H1 (cell line): ENCODE results near the gene EPHB1. TPM values are rescaled to one million over a fixed set of nuclear protein-coding genes. Genes with fewer than 3 reads are reported as not detected.

Source experiments
- CTCF ChIA-PET: fragments of 300-600 bp; sonication (Branson Sonifier 250); formaldehyde crosslinking; loops from one replicate; lab custom pipeline; 2021; ENCODE audit not compliant: partially characterized antibody; lab: Charles Lee
- POLR2A ChIA-PET: fragments of 300-600 bp; sonication (Branson Sonifier 250); formaldehyde crosslinking; loops from one replicate; lab custom pipeline; 2021; ENCODE audit warnings: inconsistent platforms; ENCODE audit not compliant: partially characterized antibody; lab: Charles Lee
- DNase-seq, 2 experiments: peaks; one replicate each; pipeline versions ENCODE4 v3.0.0 to v3.0.0-alpha.2; 2010 to 2022; ENCODE audit warnings: low spot score in 2 of 2, low read depth in 1 of 2, mixed read lengths in 1 of 2
- FAIRE-seq: peaks from 2 replicates; lab custom pipeline; 2011; peaks lifted over from hg19 to GRCh38; lab: Jason Lieb, UNC
- H2AFZ ChIP-seq: 2 replicates; pipeline ENCODE4 v1.8.1; 2012; ENCODE audit warnings: low read length, inconsistent platforms
- H2AK5ac ChIP-seq: 2 replicates; pipeline ENCODE4 v1.6.1; 2013; ENCODE audit warnings: low read depth, low read length
- H2BK120ac ChIP-seq: replicated peaks from 2 replicates; pipeline ENCODE3; 2013; ENCODE audit warnings: low read depth, low read length, inconsistent platforms
- H2BK12ac ChIP-seq: 2 replicates; pipeline ENCODE4 v1.6.1; 2013; ENCODE audit warnings: low read depth, low read length
- H2BK15ac ChIP-seq: 2 replicates; pipeline ENCODE4 v1.6.1; 2013; ENCODE audit warnings: low read length
- H2BK20ac ChIP-seq: 2 replicates; pipeline ENCODE4 v1.6.1; 2013; ENCODE audit warnings: low read length
- H2BK5ac ChIP-seq: 2 replicates; pipeline ENCODE4 v1.6.1; 2013; ENCODE audit warnings: low read depth, low read length
- H3K14ac ChIP-seq: 2 replicates; pipeline ENCODE4 v1.6.1; 2013; ENCODE audit warnings: inconsistent platforms; ENCODE audit not compliant: insufficient read length
- H3K18ac ChIP-seq: 2 replicates; pipeline ENCODE4 v1.6.1; 2013; ENCODE audit warnings: low read length; ENCODE audit errors: extremely low read depth
- H3K23ac ChIP-seq: 2 replicates; pipeline ENCODE4 v1.6.1; 2013; ENCODE audit warnings: inconsistent platforms; ENCODE audit not compliant: insufficient read length
- H3K23me2 ChIP-seq: 2 replicates; pipeline ENCODE4 v1.6.1; 2013; ENCODE audit warnings: low read depth, low read length
- H3K27ac ChIP-seq: 2 replicates; pipeline ENCODE4 v1.6.1; 2011; ENCODE audit warnings: low read depth, low read length, inconsistent platforms
- H3K27me3 ChIP-seq, 4 experiments: replicated peaks in 1 of 4; 1 replicate in 1 of 4; 2 replicates in 3 of 4; pipeline versions ENCODE4 v1.6.1 to v1.8.1; 2011 to 2013; ENCODE audit warnings: low read length in 3 of 4, mild to moderate bottlenecking in 3 of 4, inconsistent platforms in 2 of 4, mixed read lengths in 2 of 4, moderate library complexity in 1 of 4; ENCODE audit not compliant: control insufficient read depth in 3 of 4, insufficient read depth in 3 of 4; ENCODE audit errors: extremely low read depth in 1 of 4
- H3K36me3 ChIP-seq, 4 experiments: 2 replicates each; pipeline versions ENCODE4 v1.6.1 to v1.8.1; 2011 to 2013; ENCODE audit warnings: mild to moderate bottlenecking in 4 of 4, low read length in 3 of 4, moderate library complexity in 2 of 4, control low read depth in 1 of 4, inconsistent platforms in 1 of 4; ENCODE audit not compliant: insufficient read depth in 4 of 4, control insufficient read depth in 2 of 4
- H3K4ac ChIP-seq: replicated peaks from 2 replicates; pipeline ENCODE3; 2013; ENCODE audit warnings: low read length, low read depth, mixed read lengths, inconsistent platforms; ENCODE audit not compliant: insufficient read length
- H3K4me1 ChIP-seq, 4 experiments: replicated peaks in 1 of 4; 1 replicate in 1 of 4; 2 replicates in 3 of 4; pipeline versions ENCODE4 v1.6.1 to v1.8.1; 2011 to 2013; ENCODE audit warnings: low read length in 3 of 4, inconsistent platforms in 2 of 4, mixed read lengths in 1 of 4; ENCODE audit not compliant: insufficient read depth in 4 of 4, control insufficient read depth in 3 of 4
- H3K4me2 ChIP-seq, 2 experiments: 2 replicates each; pipeline versions ENCODE4 v1.6.1 to v1.8.1; 2011 to 2013; ENCODE audit warnings: low read depth in 2 of 2, low read length in 2 of 2, control low read depth in 1 of 2, inconsistent platforms in 1 of 2, mild to moderate bottlenecking in 1 of 2; ENCODE audit not compliant: insufficient read depth in 1 of 2
- H3K4me3 ChIP-seq, 4 experiments: fragments of 200-600, 300-600 bp in 1 of 4; sonication (generic), shearing (Covaris generic), sonication (Bioruptor Twin) in 1 of 4; 2 replicates each; pipeline versions ENCODE4 v1.5.1 to v1.8.1; 2011 to 2016; ENCODE audit warnings: low read length in 4 of 4, low read depth in 3 of 4, control low read depth in 2 of 4, inconsistent platforms in 2 of 4, mild to moderate bottlenecking in 2 of 4, mixed read lengths in 1 of 4, moderate library complexity in 1 of 4; ENCODE audit not compliant: insufficient read depth in 2 of 4; ENCODE audit errors: extremely low read depth in 1 of 4
- H3K56ac ChIP-seq: replicated peaks from 2 replicates; pipeline ENCODE3; 2013; ENCODE audit warnings: low read depth, mild to moderate bottlenecking, mixed read lengths, low read length, inconsistent platforms; ENCODE audit not compliant: insufficient read length
- H3K79me1 ChIP-seq: 2 replicates; pipeline ENCODE4 v1.6.1; 2013; ENCODE audit warnings: low read depth, low read length, control low read depth
- H3K79me2 ChIP-seq, 2 experiments: 2 replicates each; pipeline versions ENCODE4 v1.6.1 to v1.8.1; 2012 to 2013; ENCODE audit warnings: low read length in 2 of 2, mild to moderate bottlenecking in 2 of 2, inconsistent platforms in 1 of 2; ENCODE audit not compliant: insufficient read depth in 2 of 2, control insufficient read depth in 1 of 2
- H3K9ac ChIP-seq, 4 experiments: replicated peaks in 1 of 4; 1 replicate in 1 of 4; 2 replicates in 3 of 4; pipeline versions ENCODE4 v1.6.1 to v1.8.1; 2011 to 2013; ENCODE audit warnings: low read depth in 3 of 4, low read length in 3 of 4, control low read depth in 2 of 4, mild to moderate bottlenecking in 2 of 4, moderate library complexity in 2 of 4, inconsistent platforms in 1 of 4; ENCODE audit errors: extremely low read depth in 1 of 4
- H3K9me3 ChIP-seq, 2 experiments: 2 replicates each; pipeline versions ENCODE4 v1.6.1 to v1.8.1; 2012 to 2013; ENCODE audit warnings: mild to moderate bottlenecking in 2 of 2, moderate library complexity in 2 of 2, control low read depth in 1 of 2, inconsistent platforms in 1 of 2, low read depth in 1 of 2, low read length in 1 of 2, mixed read lengths in 1 of 2; ENCODE audit not compliant: insufficient read depth in 2 of 2
- H4K20me1 ChIP-seq, 2 experiments: replicated peaks in 1 of 2; 2 replicates each; pipeline versions ENCODE3 to v1.8.1; 2011 to 2013; ENCODE audit warnings: inconsistent platforms in 2 of 2, low read length in 2 of 2, mild to moderate bottlenecking in 1 of 2; ENCODE audit not compliant: insufficient read depth in 2 of 2, control insufficient read depth in 1 of 2
- H4K5ac ChIP-seq: 2 replicates; pipeline ENCODE4 v1.6.1; 2013; ENCODE audit warnings: low read length, low read depth, mixed read lengths, inconsistent platforms; ENCODE audit not compliant: insufficient read length
- H4K8ac ChIP-seq: 2 replicates; pipeline ENCODE4 v1.8.0; 2013; ENCODE audit warnings: mild to moderate bottlenecking, moderate library complexity, low read length, inconsistent platforms; ENCODE audit not compliant: insufficient read depth; ENCODE audit errors: extremely low read depth
- H4K91ac ChIP-seq: replicated peaks from 2 replicates; pipeline ENCODE3; 2013; ENCODE audit warnings: low read length, mixed read lengths, inconsistent platforms; ENCODE audit not compliant: insufficient read length
- ASH2L ChIP-seq: fragments of 200-600, 300-600 bp; sonication (generic); IDR thresholded peaks from one replicate; pipeline ENCODE4 v1.7.1; 2017; ENCODE audit warnings: low read length
- ATF3 ChIP-seq: IDR thresholded peaks from 2 replicates; pipeline ENCODE4 v1.6.1; 2011; ENCODE audit warnings: low read depth, mild to moderate bottlenecking, low read length; ENCODE audit not compliant: insufficient read depth
- BACH1 ChIP-seq: IDR thresholded peaks from 2 replicates; pipeline ENCODE4 v1.6.1; 2012; ENCODE audit warnings: low read length, improper control_type of control experiment
- CHD2 ChIP-seq: IDR thresholded peaks from 2 replicates; pipeline ENCODE4 v1.6.1; 2012; ENCODE audit warnings: low read length, improper control_type of control experiment
- EGR1 ChIP-seq: IDR thresholded peaks from 2 replicates; pipeline ENCODE4 v1.6.1; 2011; ENCODE audit warnings: low read depth, low read length, borderline replicate concordance
- EP300 ChIP-seq, 2 experiments: IDR thresholded peaks; 1 replicate in 1 of 2; 2 replicates in 1 of 2; pipeline ENCODE4 v1.6.1; 2011 to 2012; ENCODE audit warnings: low read depth in 2 of 2, low read length in 2 of 2, mild to moderate bottlenecking in 2 of 2, borderline replicate concordance in 1 of 2, inconsistent platforms in 1 of 2, moderate library complexity in 1 of 2
- EZH2 ChIP-seq: fragments of 200-600 bp; sonication (generic); IDR thresholded peaks from 2 replicates; pipeline ENCODE4 v1.7.1; 2012; ENCODE audit warnings: low read depth, mild to moderate bottlenecking, moderate library complexity, low read length, inconsistent platforms; ENCODE audit not compliant: severe bottlenecking
- KDM1A ChIP-seq: fragments of 200-600, 300-600 bp; sonication (generic); IDR thresholded peaks from 2 replicates; pipeline ENCODE4 v1.7.1; 2016; ENCODE audit warnings: mild to moderate bottlenecking, low read length, borderline replicate concordance
- KDM4A ChIP-seq: IDR thresholded peaks from one replicate; pipeline ENCODE4 v1.7.1; 2012; ENCODE audit warnings: low read depth, mild to moderate bottlenecking, moderate library complexity, low read length, inconsistent platforms; ENCODE audit not compliant: severe bottlenecking
- MAX ChIP-seq: IDR thresholded peaks from 2 replicates; pipeline ENCODE4 v1.6.1; 2012; ENCODE audit warnings: inconsistent platforms
- POLR2A ChIP-seq, 2 experiments: IDR thresholded peaks; 1 replicate in 1 of 2; 2 replicates in 1 of 2; pipeline ENCODE4 v1.6.1; 2011; ENCODE audit warnings: low read depth in 2 of 2, low read length in 2 of 2, mild to moderate bottlenecking in 2 of 2; ENCODE audit errors: control extremely low read depth in 1 of 2
- POU5F1 ChIP-seq: IDR thresholded peaks from 2 replicates; pipeline ENCODE4 v1.6.1; 2011; ENCODE audit warnings: low read depth, mild to moderate bottlenecking, low read length, moderate library complexity
- RBBP5 ChIP-seq: IDR thresholded peaks from 2 replicates; pipeline ENCODE4 v1.7.1; 2012; ENCODE audit warnings: low read depth, mild to moderate bottlenecking, inconsistent platforms, low read length, moderate library complexity, borderline replicate concordance
- SP1 ChIP-seq: IDR thresholded peaks from 2 replicates; pipeline ENCODE4 v1.6.1; 2011; ENCODE audit warnings: low read depth, low read length
- SP2 ChIP-seq: IDR thresholded peaks from 2 replicates; pipeline ENCODE4 v1.6.1; 2012; ENCODE audit warnings: mild to moderate bottlenecking, low read length, inconsistent platforms
- YY1 ChIP-seq: IDR thresholded peaks from 2 replicates; pipeline ENCODE4 v1.6.1; 2011; ENCODE audit warnings: low read depth, mild to moderate bottlenecking, low read length
- WGBS, 2 experiments: shearing (Covaris generic) in 1 of 2; methylation state at CpG; one replicate each; pipeline versions ENCODE4 v1.1.6 to v1.1.7; 2013 to 2015; ENCODE audit warnings: low lambda C conversion rate in 2 of 2, mixed read lengths in 2 of 2, inconsistent platforms in 1 of 2, low coverage in 1 of 2, missing lambda C conversion rate in 1 of 2; ENCODE audit not compliant: insufficient replicate concordance in 2 of 2, insufficient coverage in 1 of 2, insufficient read length in 1 of 2; ENCODE audit errors: extremely low coverage in 1 of 2, missing lambda C conversion rate in 1 of 2; 5-methylcytosine and 5-hydroxymethylcytosine counted together
- polyA plus RNA-seq, 7 experiments: library from polyadenylated mRNA; depleted of rRNA in 3 of 7; stranded (reverse) in 5 of 7; unstranded in 2 of 7; fragments of >200 nt in 5 of 7; fragments of 200-250 nt in 2 of 7; gene quantifications; 1 replicate in 5 of 7; 2 replicates in 1 of 7; 4 replicates in 1 of 7; pipeline versions ENCODE4 v1.2.1 to v1.2.3, GENCODE V29; 2011 to 2013; ENCODE audit warnings: missing spikeins in 2 of 7, mixed read lengths in 2 of 7
- total RNA-seq: library from RNA; stranded (reverse); fragmentation: NEBNext Ultra II Directional; extraction: Animal tissue kit (Norgen Biotek cat#: 25700); gene quantifications from 2 replicates; pipeline ENCODE4 v1.2.1, GENCODE V29; 2021

Gene EPHB1
- total and polyA plus RNA-seq, 2 of the 8 experiments (the other 6 are each of a cell fraction or from before 2014, with no cell fraction given) = 3.5 to 5.9 TPM

- ChIA-PET POLR2A (no interaction called here), CTCF (no interaction called here)
- Histone ChIP-seq H4K5ac (no peak overlapping the region), H3K23ac (no peak overlapping the region), H4K91ac (no peak overlapping the region), H3K14ac (no peak overlapping the region), H2AFZ (no peak overlapping the region), H3K79me2 (no peaks in the 10 kb centered on the region), H2BK5ac (no peak overlapping the region), H3K56ac (no peak overlapping the region), H3K4me3 (no peak overlapping the region), H2BK120ac (no peak overlapping the region), H4K20me1 (no peaks in the 10 kb centered on the region), H3K36me3 (no peaks in the 10 kb centered on the region), H3K4ac (no peak overlapping the region), H3K9ac (no peak overlapping the region), H3K23me2 (no peaks in the 10 kb centered on the region), H3K9me3 (no peaks in the 10 kb centered on the region), H2BK15ac (no peak overlapping the region), H3K4me1 (no peaks in the 10 kb centered on the region), H2AK5ac (no peak overlapping the region), H3K27ac (no peak overlapping the region), H3K4me2 (no peak overlapping the region), H2BK20ac (no peak overlapping the region), H2BK12ac (no peak overlapping the region), H3K27me3 (no peaks in the 10 kb centered on the region), H3K18ac (no peak overlapping the region), H4K8ac (no peak overlapping the region), H3K79me1 (no peaks in the 10 kb centered on the region)
- no peak for FAIRE-seq
- WGBS, 2 experiments = 91% methylated on average over 4 of the region's 4 CpGs; no CpG with 5 or more reads in 1 of the 2 experiments
- no peak for DNase-seq
- TF ChIP-seq POU5F1 = no peak
- TF ChIP-seq ASH2L = no peak
- TF ChIP-seq ATF3 = no peak
- no peak for TF ChIP-seq KDM1A
- no peak for TF ChIP-seq CHD2
- no peak for TF ChIP-seq POLR2A (IDR thresholded peaks at IDR 0.05; ENCODE audit: control extremely low read depth in 1 of 2, low read depth in 2 of 2, low read length in 2 of 2)
- TF ChIP-seq BACH1 = no peak
- no peak for TF ChIP-seq EZH2
- TF ChIP-seq KDM4A = no peak
- TF ChIP-seq EGR1 = no peak
- TF ChIP-seq YY1 = no peak
- TF ChIP-seq SP1 = no peak
- no peak for TF ChIP-seq SP2
- TF ChIP-seq EP300 (IDR thresholded peaks at IDR 0.05; ENCODE audit: borderline replicate concordance in 1 of 2, low read depth in 2 of 2, low read length in 2 of 2) = no peak
- TF ChIP-seq MAX = no peak
- no peak for TF ChIP-seq RBBP5
Measured at GRCh38 chr3:135093121-135093520, 298.1 kb downstream of the EPHB1 start.
